Omental fat pad (tissue), 4 donors: ENCODE results near the gene TAF3. TPM values are rescaled to one million over a fixed set of nuclear protein-coding genes. Genes with fewer than 3 reads are reported as not detected.

Experiments used
- ATAC-seq: fragments of 150-250 bp; one replicate; pipeline ENCODE4 v1.9.1; 2016; ENCODE audit warnings: mild to moderate bottlenecking, moderate library complexity; ENCODE audit not compliant: low FRiP score
- DNase-seq: peaks from one replicate; pipeline ENCODE4 v3.0.0-alpha.2; 2019; ENCODE audit warnings: low spot score
- total RNA-seq, 4 donors: library from RNA; depleted of rRNA; stranded (reverse); fragments of >200 nt; gene quantifications; one replicate each; pipeline ENCODE4 v1.1.0, GENCODE V29; 2016
- TF ChIP-seq, protein P1 (sequence below), 3 donors: fragments of 450-650 bp; IDR thresholded peaks; one replicate each; pipeline ENCODE4 v1.5.1; 2016 to 2017; ENCODE audit warnings: antibody characterized with exemption in 3 of 3, mild to moderate bottlenecking in 3 of 3, moderate library complexity in 2 of 3

Gene TAF3
- total RNA-seq, 4 donors from 2014 or later = 4.9 to 8.8 (median 6.4) TPM

DNA sequence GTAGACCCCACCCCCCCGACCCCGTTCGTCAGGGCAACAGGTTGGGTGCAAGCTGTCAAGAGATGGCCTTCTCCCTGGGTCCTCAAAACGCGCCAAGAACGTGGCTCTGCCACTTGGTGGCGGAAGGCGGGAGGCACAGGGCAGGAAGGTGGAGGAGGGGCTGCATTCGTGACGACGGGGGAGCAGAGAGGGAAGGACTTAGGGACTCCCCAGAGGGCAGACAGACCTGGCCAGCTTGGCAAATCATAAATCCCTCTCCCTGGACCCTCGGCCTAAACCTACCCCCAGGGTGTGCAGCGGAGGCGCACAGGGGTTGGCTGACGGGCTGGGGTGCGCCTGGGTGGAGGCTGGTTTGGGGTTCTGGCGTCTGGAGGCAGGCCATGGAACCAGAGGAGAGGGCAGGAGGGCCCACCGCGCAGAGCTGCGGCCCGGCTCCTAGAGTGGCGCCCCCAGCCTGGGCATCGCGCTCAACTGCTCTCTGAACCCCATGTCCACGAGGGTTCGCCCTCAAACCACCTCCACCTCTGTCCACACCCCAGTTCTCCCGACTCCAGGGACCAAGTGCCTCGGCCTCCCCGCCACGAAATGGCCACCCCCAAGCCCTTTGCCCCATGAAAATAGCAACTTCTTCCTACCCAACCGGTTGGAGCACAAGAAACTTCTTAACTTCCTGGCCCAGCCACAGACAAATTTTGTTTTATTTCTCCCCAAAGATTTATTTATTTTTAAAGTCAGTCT, 225.4 kb downstream of the TAF3 start:
- TF ChIP-seq, protein P1, sequence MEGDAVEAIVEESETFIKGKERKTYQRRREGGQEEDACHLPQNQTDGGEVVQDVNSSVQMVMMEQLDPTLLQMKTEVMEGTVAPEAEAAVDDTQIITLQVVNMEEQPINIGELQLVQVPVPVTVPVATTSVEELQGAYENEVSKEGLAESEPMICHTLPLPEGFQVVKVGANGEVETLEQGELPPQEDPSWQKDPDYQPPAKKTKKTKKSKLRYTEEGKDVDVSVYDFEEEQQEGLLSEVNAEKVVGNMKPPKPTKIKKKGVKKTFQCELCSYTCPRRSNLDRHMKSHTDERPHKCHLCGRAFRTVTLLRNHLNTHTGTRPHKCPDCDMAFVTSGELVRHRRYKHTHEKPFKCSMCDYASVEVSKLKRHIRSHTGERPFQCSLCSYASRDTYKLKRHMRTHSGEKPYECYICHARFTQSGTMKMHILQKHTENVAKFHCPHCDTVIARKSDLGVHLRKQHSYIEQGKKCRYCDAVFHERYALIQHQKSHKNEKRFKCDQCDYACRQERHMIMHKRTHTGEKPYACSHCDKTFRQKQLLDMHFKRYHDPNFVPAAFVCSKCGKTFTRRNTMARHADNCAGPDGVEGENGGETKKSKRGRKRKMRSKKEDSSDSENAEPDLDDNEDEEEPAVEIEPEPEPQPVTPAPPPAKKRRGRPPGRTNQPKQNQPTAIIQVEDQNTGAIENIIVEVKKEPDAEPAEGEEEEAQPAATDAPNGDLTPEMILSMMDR (IDR thresholded peaks at IDR 0.05) = no peak
- no peak for ATAC-seq
- DNase-seq = no peak

DNA sequence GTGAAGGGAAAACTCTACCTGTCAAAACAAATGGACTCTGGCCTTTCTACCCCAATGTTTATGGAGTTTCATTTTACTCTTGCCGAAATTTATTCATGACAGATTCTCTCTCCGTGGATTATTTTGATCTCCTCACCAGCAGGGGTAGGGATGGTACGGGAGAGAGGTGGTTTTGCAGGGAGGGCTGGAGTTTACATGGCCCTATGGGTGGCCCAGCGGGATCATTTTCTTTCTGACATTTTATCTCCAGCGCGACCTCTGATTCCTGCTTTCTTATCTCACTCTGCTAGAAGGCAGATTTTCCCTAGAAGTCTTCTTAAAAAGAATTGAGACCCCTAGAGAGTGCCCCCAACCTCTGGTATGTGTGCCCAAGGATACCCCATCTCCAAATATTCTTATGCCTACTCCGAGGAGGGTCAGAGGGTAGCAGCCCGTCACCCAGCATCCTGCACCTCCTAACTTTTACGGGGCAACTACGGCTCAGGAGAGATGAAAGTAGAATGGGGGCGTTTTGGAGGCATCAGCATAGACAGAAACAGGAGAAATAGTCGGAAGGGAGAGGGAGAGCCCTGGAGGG, 226.1 kb downstream of the TAF3 start:
- ATAC-seq = no peak
- TF ChIP-seq, protein P1 (IDR thresholded peaks at IDR 0.05) = no peak

DNA sequence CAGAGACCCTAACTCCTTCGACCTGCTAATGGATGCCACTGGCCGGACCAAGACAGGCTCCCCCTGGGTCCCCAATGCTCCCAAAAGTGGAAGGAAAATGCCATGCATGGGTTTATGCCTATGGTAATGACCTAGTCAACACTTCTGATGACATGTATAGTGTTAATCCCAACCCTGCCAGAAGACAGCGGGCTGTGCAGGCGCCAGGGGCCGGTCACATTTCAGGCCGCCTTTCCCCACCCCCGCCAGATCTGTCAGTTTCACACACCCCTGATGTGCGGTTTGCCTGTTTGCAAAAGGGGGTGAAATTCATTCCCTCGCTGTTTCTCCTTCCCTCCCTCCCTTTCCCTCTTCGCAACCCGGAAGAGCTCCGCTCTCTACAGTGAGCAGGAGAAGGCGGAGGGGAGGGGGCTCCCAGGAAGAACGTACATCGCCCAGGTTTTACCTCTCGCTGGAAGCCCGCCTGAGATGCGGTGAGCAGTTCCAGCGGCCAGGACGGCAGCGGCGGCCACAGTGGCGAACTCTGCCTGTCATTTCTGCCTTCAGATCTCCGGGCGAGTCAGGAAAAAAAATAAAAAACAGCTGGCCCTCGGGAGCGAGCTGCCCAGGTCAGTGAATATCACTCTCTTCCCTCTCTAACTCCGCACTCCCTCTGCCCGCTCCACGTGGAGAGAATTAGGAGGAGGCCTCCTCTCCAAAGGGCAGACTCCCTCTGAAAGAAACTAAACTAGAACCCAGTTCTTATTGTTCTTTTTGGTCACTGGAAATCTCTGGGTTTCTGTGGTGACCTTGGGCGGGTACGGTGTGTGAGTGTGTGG, 226.8 kb downstream of the TAF3 start:
- ATAC-seq = no peak
- TF ChIP-seq, protein P1 (IDR thresholded peaks at IDR 0.05) = no peak
- DNase-seq = no peak

More for the DNA sequence above, 226.1 kb downstream of the TAF3 start:
- DNase-seq = no peak

- DNase-seq = no peak
- TF ChIP-seq, protein P1 (IDR thresholded peaks at IDR 0.05) = no peak
- no peak for ATAC-seq
Observed at GRCh38 chr10:8045726-8046494, 227.6 kb downstream of the TAF3 start.

DNA sequence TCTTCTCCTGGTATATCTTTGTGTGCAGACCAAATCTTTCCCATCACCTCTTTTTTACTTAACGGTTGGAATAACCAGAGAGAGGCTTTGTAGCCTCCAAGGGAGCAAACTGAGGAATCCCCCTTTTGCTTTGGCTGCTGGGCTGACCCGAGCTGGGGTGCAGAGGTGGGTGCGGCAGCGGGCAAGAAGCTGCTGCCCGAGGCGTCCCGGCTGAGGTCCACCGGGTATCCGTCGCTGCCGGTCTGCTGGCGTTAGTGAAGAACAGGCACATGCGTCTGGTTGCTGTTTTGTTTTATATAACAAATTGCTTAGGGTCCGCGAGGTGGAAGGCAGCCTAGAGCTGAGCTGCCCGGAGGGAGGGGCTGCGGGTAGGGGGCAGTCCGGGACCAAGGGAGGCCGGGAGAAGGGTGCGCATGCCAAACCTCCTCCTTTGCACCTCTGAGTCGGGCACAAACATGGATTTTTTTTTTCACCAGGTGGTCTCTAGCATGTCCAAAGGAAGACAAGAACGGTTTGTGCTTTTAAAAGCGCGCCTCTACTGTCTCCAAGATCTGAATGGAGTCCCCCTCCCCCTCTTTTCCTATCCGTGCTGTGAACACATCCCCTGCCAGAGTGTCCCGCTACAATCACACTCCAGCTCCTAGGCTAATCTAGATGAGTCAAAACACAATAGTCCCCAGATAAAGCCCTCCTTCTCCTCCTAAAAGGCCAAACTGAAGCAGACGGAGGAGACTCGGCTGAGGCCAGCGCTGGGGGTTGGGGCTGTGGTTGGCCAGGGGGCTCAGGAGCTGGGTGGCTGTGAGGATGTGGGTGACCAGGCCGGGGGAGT, 229.4 kb downstream of the TAF3 start:
- DNase-seq = no peak
- ATAC-seq = no peak
- TF ChIP-seq, protein P1 (IDR thresholded peaks at IDR 0.05) = no peak
